ENCODE data around the gene GMFB. TPM values are rescaled to one million over a fixed set of nuclear protein-coding genes. Genes with fewer than 3 reads are reported as not detected.

GMFB gene
- total RNA-seq, 2 experiments from 2014 or later: 45.7 to 82.2 TPM

DNA sequence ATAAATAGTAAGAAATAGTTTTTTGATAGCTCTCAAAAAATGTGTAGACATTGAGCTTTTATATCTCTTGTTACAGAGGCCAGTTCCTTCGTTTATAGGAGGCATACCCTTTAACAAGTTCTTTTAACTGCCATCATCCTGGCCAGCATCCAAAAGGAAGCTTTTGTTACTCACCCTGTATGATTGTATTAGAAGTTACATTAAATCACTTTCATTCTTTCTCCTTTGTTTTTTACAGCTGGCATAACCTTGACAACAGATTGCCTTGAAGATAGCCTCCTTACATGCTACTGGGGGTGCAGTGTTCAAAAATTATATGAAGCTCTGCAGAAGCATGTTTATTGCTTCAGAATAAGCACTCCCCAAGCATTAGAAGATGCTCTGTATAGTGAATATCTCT is 41.0 kb upstream of the GMFB start:
- no TSS peak for BruUV-seq (replicated peaks)
- Histone ChIP-seq H3K4me1 (ENCODE audit: insufficient read depth, low read length, poor library complexity, severe bottlenecking) (peaks cover 19% of the 10 kb centered on the region), H3K36me3 (ENCODE audit: insufficient read depth, low read length) (peaks cover 8% of the 10 kb centered on the region; the same call in 1 of the 2 replicates), H3K4me2 (ENCODE audit: low read length) (no peak overlapping the region), H3K79me2 (ENCODE audit: insufficient read depth, low read depth, low read length) (no peaks in the 10 kb centered on the region), H3K9me3 (ENCODE audit: low read length) (no peaks in the 10 kb centered on the region), H3K9me2 (ENCODE audit: insufficient read depth, low read length) (no peaks in the 10 kb centered on the region), H4K20me1 (ENCODE audit: insufficient read depth, low read length) (no peaks in the 10 kb centered on the region), H2AFZ (ENCODE audit: low read length) (no peak overlapping the region), H3K27ac (ENCODE audit: low read depth, low read length, poor library complexity, severe bottlenecking) (no peak overlapping the region), H3K4me3 (ENCODE audit: low read depth, low read length, poor library complexity, severe bottlenecking) (no peak overlapping the region)
- intact Hi-C loops (cut with micrococcal nuclease; ENCODE audit: unreplicated experiment): no loop called here
- TF ChIP-seq, protein P1, sequence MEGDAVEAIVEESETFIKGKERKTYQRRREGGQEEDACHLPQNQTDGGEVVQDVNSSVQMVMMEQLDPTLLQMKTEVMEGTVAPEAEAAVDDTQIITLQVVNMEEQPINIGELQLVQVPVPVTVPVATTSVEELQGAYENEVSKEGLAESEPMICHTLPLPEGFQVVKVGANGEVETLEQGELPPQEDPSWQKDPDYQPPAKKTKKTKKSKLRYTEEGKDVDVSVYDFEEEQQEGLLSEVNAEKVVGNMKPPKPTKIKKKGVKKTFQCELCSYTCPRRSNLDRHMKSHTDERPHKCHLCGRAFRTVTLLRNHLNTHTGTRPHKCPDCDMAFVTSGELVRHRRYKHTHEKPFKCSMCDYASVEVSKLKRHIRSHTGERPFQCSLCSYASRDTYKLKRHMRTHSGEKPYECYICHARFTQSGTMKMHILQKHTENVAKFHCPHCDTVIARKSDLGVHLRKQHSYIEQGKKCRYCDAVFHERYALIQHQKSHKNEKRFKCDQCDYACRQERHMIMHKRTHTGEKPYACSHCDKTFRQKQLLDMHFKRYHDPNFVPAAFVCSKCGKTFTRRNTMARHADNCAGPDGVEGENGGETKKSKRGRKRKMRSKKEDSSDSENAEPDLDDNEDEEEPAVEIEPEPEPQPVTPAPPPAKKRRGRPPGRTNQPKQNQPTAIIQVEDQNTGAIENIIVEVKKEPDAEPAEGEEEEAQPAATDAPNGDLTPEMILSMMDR (conservative IDR thresholded peaks at IDR 0.05; ENCODE audit: low read length): no peak
- DNase-seq (ENCODE audit: low spot score): no peak
- ChIA-PET CTCF (ENCODE audit: unreplicated experiment) (no interaction called here), POLR2A (interaction anchor here (0.6 to 1.4 kb wide), 5 partner anchors 20 to 132 kb away, joined by 3 read pairs; partner anchors contain the start of genes CGRRF1 and SAMD4A)

DNA sequence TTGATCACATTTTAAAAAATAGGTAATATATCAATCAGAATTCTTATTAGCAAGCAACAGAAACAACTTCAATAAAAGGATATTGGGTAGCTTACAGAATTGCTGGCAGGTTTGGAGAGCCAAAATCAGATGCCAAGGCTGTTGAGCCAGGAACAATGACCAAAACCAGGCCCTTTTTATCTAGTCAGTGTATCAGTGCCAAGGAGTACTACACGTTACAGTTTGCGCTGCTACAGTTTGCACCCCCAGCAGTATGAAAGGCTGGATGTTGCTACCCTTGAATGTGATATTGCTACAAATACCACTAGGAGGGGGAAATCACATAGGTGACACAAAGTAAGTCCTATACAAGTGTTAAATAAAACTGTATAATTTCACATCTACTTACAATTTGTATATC is 40.2 kb upstream of the GMFB start:
- H3K36me3 ChIP-seq (ENCODE audit: insufficient read depth, low read length): peaks cover 16% of the 10 kb centered on the region; the same call in 1 of the 2 replicates
- no peak overlapping the region for H2AFZ ChIP-seq (ENCODE audit: low read length)
- H3K4me3 ChIP-seq (ENCODE audit: low read depth, low read length, poor library complexity, severe bottlenecking): no peak overlapping the region
- no peak for TF ChIP-seq EZH2phosphoT487 (IDR thresholded peaks at IDR 0.05; ENCODE audit: borderline replicate concordance, low read depth, low read length)
- TF ChIP-seq, protein P1 (conservative IDR thresholded peaks at IDR 0.05; ENCODE audit: low read length): no peak
- ChIA-PET CTCF (ENCODE audit: unreplicated experiment) (no interaction called here), POLR2A (interaction anchor here (0.7 to 1.6 kb wide), 4 partner anchors 20 to 373 kb away, joined by 3 to 5 read pairs (median 3); partner anchors contain the start of gene GCH1)
- H3K4me1 ChIP-seq (ENCODE audit: insufficient read depth, low read length, poor library complexity, severe bottlenecking): peaks cover 19% of the 10 kb centered on the region
- no peak overlapping the region for H3K4me2 ChIP-seq (ENCODE audit: low read length)
- intact Hi-C loops (cut with micrococcal nuclease; ENCODE audit: unreplicated experiment): no loop called here
- H3K9me3 ChIP-seq (ENCODE audit: low read length): no peaks in the 10 kb centered on the region
- DNase-seq (ENCODE audit: low spot score): no peak
- no peak overlapping the region for H3K27ac ChIP-seq (ENCODE audit: low read depth, low read length, poor library complexity, severe bottlenecking)
- H3K9me2 ChIP-seq (ENCODE audit: insufficient read depth, low read length): no peaks in the 10 kb centered on the region
- H3K79me2 ChIP-seq (ENCODE audit: insufficient read depth, low read depth, low read length): no peaks in the 10 kb centered on the region
- H4K20me1 ChIP-seq (ENCODE audit: insufficient read depth, low read length): no peaks in the 10 kb centered on the region
- BruUV-seq (replicated peaks): no TSS peak

DNA sequence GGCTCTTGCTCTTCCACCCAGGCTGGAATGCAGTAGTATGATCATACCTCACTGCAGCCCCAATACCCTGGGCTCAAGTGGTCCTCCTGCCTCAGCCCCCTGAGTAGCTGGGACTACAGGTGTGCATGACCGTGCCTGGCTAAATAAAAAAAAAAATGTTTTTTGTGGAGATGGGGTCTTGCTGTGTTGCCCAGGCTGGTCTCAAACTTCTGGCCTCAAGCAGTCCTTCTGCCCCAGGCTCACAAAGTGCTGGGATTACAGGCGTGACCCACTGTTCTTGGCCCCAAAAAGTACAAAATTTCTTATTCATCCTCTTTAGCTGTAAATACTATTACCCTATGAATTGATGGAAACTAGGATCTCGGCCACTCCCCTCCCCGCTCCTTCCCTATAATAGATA is 35.6 kb upstream of the GMFB start:
- intact Hi-C loops (cut with micrococcal nuclease; ENCODE audit: unreplicated experiment): no loop called here
- Histone ChIP-seq H3K36me3 (ENCODE audit: insufficient read depth, low read length) (peaks cover 33% of the 10 kb centered on the region), H3K9me2 (ENCODE audit: insufficient read depth, low read length) (no peaks in the 10 kb centered on the region), H3K27ac (ENCODE audit: low read depth, low read length, poor library complexity, severe bottlenecking) (no peak overlapping the region), H4K20me1 (ENCODE audit: insufficient read depth, low read length) (no peaks in the 10 kb centered on the region), H3K4me2 (ENCODE audit: low read length) (no peak overlapping the region), H2AFZ (ENCODE audit: low read length) (no peak overlapping the region), H3K9me3 (ENCODE audit: low read length) (0 out of 2 replicates have a peak, but pooled peaks cover 3% of the 10 kb centered on the region), H3K79me2 (ENCODE audit: insufficient read depth, low read depth, low read length) (no peaks in the 10 kb centered on the region), H3K4me1 (ENCODE audit: insufficient read depth, low read length, poor library complexity, severe bottlenecking) (no peaks in the 10 kb centered on the region), H3K4me3 (ENCODE audit: low read depth, low read length, poor library complexity, severe bottlenecking) (no peak overlapping the region)
- BruUV-seq (replicated peaks): no TSS peak
- no peak for DNase-seq (ENCODE audit: low spot score)
- TF ChIP-seq, protein P1 (conservative IDR thresholded peaks at IDR 0.05; ENCODE audit: low read length): no peak
- TF ChIP-seq EZH2phosphoT487 (IDR thresholded peaks at IDR 0.05; ENCODE audit: borderline replicate concordance, low read depth, low read length): no peak
- ChIA-PET CTCF (ENCODE audit: unreplicated experiment) (no interaction called here), POLR2A (interaction anchor here (0.7 to 1.6 kb wide), 2 partner anchors 15 to 146 kb away, joined by 3 read pairs; no protein-coding TSS in a partner anchor)

Measured in OCI-LY7 (cell line).